GM23338 (cell line): ENCODE measurements around the gene TEX14. TPM values are rescaled to one million over a fixed set of nuclear protein-coding genes. Genes with fewer than 3 reads are reported as not detected.

Experiments
- ATAC-seq: fragments of 200-7000 bp; cut with Tn5 transposase; 3 replicates; pipeline ENCODE4 v1.9.1; 2020
- DNase-seq: peaks from one replicate; pipeline ENCODE4 v3.0.0-alpha.2; 2015; ENCODE audit warnings: low spot score
- H2AFZ ChIP-seq: fragments of 200-600 bp; sonication (generic); 2 replicates; pipeline ENCODE4 v1.8.0; 2016; ENCODE audit warnings: antibody characterized with exemption, mild to moderate bottlenecking, moderate library complexity
- H3F3A ChIP-seq: fragments of 200-600 bp; sonication (generic); replicated peaks from 2 replicates; pipeline ENCODE4 v1.8.0; 2017; ENCODE audit warnings: antibody characterized with exemption, mixed run types, low read depth
- H3K27ac ChIP-seq: fragments of 200-600 bp; sonication (generic); 2 replicates; pipeline ENCODE4 v1.6.1; 2016; ENCODE audit warnings: low read depth
- H3K27me3 ChIP-seq: fragments of 200-600 bp; sonication (generic); 2 replicates; pipeline ENCODE4 v1.8.0; 2016; ENCODE audit warnings: mild to moderate bottlenecking, mixed run types, moderate library complexity; ENCODE audit not compliant: insufficient read depth
- H3K36me3 ChIP-seq: fragments of 200-600 bp; sonication (generic); 2 replicates; pipeline ENCODE4 v1.8.0; 2016; ENCODE audit warnings: mild to moderate bottlenecking; ENCODE audit not compliant: insufficient read depth
- H3K4me1 ChIP-seq: fragments of 200-600 bp; sonication (generic); 2 replicates; pipeline ENCODE4 v1.8.0; 2016; ENCODE audit warnings: mild to moderate bottlenecking, moderate library complexity; ENCODE audit not compliant: insufficient read depth
- H3K4me2 ChIP-seq: fragments of 200-600 bp; sonication (generic); 2 replicates; pipeline ENCODE4 v1.7.1; 2017; ENCODE audit warnings: mixed run types
- H3K4me3 ChIP-seq: fragments of 200-600 bp; sonication (generic); 2 replicates; pipeline ENCODE4 v1.6.1; 2016; ENCODE audit warnings: mixed run types
- H3K79me2 ChIP-seq: fragments of 200-600 bp; sonication (generic); replicated peaks from 2 replicates; pipeline ENCODE4 v1.8.0; 2017; ENCODE audit warnings: mild to moderate bottlenecking; ENCODE audit not compliant: insufficient read depth
- H3K9me2 ChIP-seq: fragments of 200-600 bp; sonication (generic); 2 replicates; pipeline ENCODE4 v1.8.0; 2017; ENCODE audit not compliant: insufficient read depth
- H4K20me1 ChIP-seq: fragments of 200-600 bp; sonication (generic); replicated peaks from 2 replicates; pipeline ENCODE4 v1.8.0; 2017; ENCODE audit warnings: mild to moderate bottlenecking; ENCODE audit not compliant: insufficient read depth
- H3K27ac Mint-ChIP-seq: 2 replicates; pipeline ENCODE4 v1.8.0; 2020; ENCODE audit warnings: inconsistent platforms, mild to moderate bottlenecking, moderate library complexity, mixed read lengths
- H3K27me3 Mint-ChIP-seq: 3 replicates; pipeline ENCODE4 v1.8.0; 2022; ENCODE audit warnings: low read depth, mild to moderate bottlenecking, moderate library complexity, mixed read lengths, inconsistent platforms; ENCODE audit not compliant: insufficient read depth, poor library complexity
- H3K36me3 Mint-ChIP-seq: 3 replicates; pipeline ENCODE4 v1.8.0; 2021; ENCODE audit warnings: low read depth, mild to moderate bottlenecking, inconsistent platforms, moderate library complexity, mixed read lengths
- H3K4me1 Mint-ChIP-seq: 3 replicates; pipeline ENCODE4 v1.8.0; 2020; ENCODE audit warnings: mild to moderate bottlenecking, inconsistent platforms, mixed read lengths
- H3K4me3 Mint-ChIP-seq: 3 replicates; pipeline ENCODE4 v1.8.0; 2021; ENCODE audit warnings: moderate library complexity, mild to moderate bottlenecking, inconsistent platforms, mixed read lengths
- H3K9me3 Mint-ChIP-seq: 3 replicates; pipeline ENCODE4 v1.8.0; 2020; ENCODE audit warnings: moderate library complexity, mild to moderate bottlenecking, inconsistent platforms, mixed read lengths
- CREB1 ChIP-seq: fragments of 250-450 bp; sonication (Bioruptor Pico); IDR thresholded peaks from 2 replicates; pipeline ENCODE4 v1.5.0; 2020; ENCODE audit warnings: low read depth, mild to moderate bottlenecking, moderate library complexity
- EZH2 ChIP-seq: fragments of 200-600 bp; sonication (generic); IDR thresholded peaks from one replicate; pipeline ENCODE4 v1.8.0; 2017; ENCODE audit warnings: antibody characterized with exemption, mild to moderate bottlenecking, low read depth; ENCODE audit not compliant: unreplicated experiment
- EZH2phosphoT487 ChIP-seq: fragments of 200-600 bp; sonication (generic); IDR thresholded peaks from one replicate; pipeline ENCODE4 v1.8.1; 2018; ENCODE audit warnings: antibody characterized with exemption; ENCODE audit not compliant: unreplicated experiment
- JUNB ChIP-seq: IDR thresholded peaks from one replicate; pipeline ENCODE4 v1.6.1; 2016; ENCODE audit warnings: antibody characterized with exemption; ENCODE audit not compliant: unreplicated experiment
- NANOG ChIP-seq: IDR thresholded peaks from 2 replicates; pipeline ENCODE4 v1.6.1; 2016; ENCODE audit warnings: antibody characterized with exemption, borderline replicate concordance
- POLR2AphosphoS5 ChIP-seq: IDR thresholded peaks from 2 replicates; pipeline ENCODE4 v1.6.1; 2016; ENCODE audit warnings: antibody characterized with exemption, low read depth
- ZNF114 ChIP-seq: fragments of 250-450 bp; sonication (Bioruptor Pico); IDR thresholded peaks from 2 replicates; pipeline ENCODE4 v1.5.0; 2020; ENCODE audit warnings: mild to moderate bottlenecking, moderate library complexity
- ZNF331 ChIP-seq: fragments of 250-450 bp; sonication (Bioruptor Pico); IDR thresholded peaks from 2 replicates; pipeline ENCODE4 v1.5.0; 2020; ENCODE audit warnings: low read depth, mild to moderate bottlenecking, moderate library complexity
- polyA plus RNA-seq: library from polyadenylated mRNA; unstranded; fragments of >200 nt; fragmentation: Nextera tagmentation; extraction: Ambion mirVana; gene quantifications from 2 replicates; pipeline ENCODE4 v1.2.1, GENCODE V29; 2016
- total RNA-seq: library from RNA; depleted of rRNA; stranded (reverse); fragments of >200 nt; shearing (Covaris generic); gene quantifications from 2 replicates; pipeline ENCODE4 v1.2.3, GENCODE V29; 2014
- TF ChIP-seq, protein P1 (sequence below): fragments of 250-450 bp; sonication (Bioruptor Pico); IDR thresholded peaks from 2 replicates; pipeline ENCODE4 v1.5.0; 2020; ENCODE audit warnings: mild to moderate bottlenecking, moderate library complexity
- TF ChIP-seq, protein P2 (sequence below): IDR thresholded peaks from one replicate; pipeline ENCODE4 v1.6.1; 2018; ENCODE audit warnings: antibody characterized with exemption; ENCODE audit not compliant: unreplicated experiment
- TF ChIP-seq, protein P3 (sequence below), 2 experiments: fragments of 200-600 bp in 1 of 2; sonication (generic) in 1 of 2; conservative IDR thresholded peaks; 2 replicates each; pipeline versions ENCODE4 v1.5.1 to v1.6.1; 2016 to 2017; ENCODE audit warnings: antibody characterized with exemption in 2 of 2, low read depth in 2 of 2, mild to moderate bottlenecking in 2 of 2, moderate library complexity in 1 of 2

Gene TEX14
- total and polyA plus RNA-seq, 2 experiments from 2014 or later, result 0.80 to 2.6 TPM

DNA sequence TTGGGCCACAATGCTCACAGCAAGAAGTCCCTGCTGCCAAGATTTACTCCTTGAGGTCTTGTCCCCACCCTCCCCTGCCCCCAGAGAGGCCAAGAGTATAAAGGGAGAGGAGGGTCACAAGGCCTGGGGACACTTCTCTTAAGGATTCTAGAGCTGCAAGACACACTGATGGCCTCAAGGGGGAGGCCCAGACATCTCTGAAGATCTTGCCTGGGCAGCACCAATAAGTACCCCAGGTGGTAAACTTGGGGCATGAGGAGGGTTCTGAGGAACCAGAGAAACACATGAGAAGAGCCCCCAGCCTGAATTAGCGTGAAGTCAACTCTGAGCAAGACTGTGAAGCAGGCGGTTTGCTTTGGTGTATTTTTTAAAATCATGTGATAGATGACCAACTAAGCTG is 150.6 kb downstream of the TEX14 start:
- no peaks in the 10 kb centered on the region for H3K36me3 Mint-ChIP-seq
- Histone ChIP-seq H3K27ac (no peak overlapping the region), H3F3A (no peaks in the 10 kb centered on the region), H3K36me3 (no peaks in the 10 kb centered on the region), H3K9me2 (no peaks in the 10 kb centered on the region), H3K27me3 (no peaks in the 10 kb centered on the region), H3K79me2 (no peaks in the 10 kb centered on the region), H3K4me2 (no peak overlapping the region), H3K4me3 (no peak overlapping the region), H2AFZ (peak overlapping the region; percentile 1; the same call in 1 of the 2 replicates), H3K4me1 (no peaks in the 10 kb centered on the region), H4K20me1 (no peaks in the 10 kb centered on the region)
- TF ChIP-seq EZH2 (no peak), NANOG (no peak), ZNF331 (CRISPR knock-in tag) (no peak), POLR2AphosphoS5 (no peak), CREB1 (no peak), ZNF114 (no peak), EZH2phosphoT487 (no peak), JUNB (no peak)
- TF ChIP-seq, protein P1, sequence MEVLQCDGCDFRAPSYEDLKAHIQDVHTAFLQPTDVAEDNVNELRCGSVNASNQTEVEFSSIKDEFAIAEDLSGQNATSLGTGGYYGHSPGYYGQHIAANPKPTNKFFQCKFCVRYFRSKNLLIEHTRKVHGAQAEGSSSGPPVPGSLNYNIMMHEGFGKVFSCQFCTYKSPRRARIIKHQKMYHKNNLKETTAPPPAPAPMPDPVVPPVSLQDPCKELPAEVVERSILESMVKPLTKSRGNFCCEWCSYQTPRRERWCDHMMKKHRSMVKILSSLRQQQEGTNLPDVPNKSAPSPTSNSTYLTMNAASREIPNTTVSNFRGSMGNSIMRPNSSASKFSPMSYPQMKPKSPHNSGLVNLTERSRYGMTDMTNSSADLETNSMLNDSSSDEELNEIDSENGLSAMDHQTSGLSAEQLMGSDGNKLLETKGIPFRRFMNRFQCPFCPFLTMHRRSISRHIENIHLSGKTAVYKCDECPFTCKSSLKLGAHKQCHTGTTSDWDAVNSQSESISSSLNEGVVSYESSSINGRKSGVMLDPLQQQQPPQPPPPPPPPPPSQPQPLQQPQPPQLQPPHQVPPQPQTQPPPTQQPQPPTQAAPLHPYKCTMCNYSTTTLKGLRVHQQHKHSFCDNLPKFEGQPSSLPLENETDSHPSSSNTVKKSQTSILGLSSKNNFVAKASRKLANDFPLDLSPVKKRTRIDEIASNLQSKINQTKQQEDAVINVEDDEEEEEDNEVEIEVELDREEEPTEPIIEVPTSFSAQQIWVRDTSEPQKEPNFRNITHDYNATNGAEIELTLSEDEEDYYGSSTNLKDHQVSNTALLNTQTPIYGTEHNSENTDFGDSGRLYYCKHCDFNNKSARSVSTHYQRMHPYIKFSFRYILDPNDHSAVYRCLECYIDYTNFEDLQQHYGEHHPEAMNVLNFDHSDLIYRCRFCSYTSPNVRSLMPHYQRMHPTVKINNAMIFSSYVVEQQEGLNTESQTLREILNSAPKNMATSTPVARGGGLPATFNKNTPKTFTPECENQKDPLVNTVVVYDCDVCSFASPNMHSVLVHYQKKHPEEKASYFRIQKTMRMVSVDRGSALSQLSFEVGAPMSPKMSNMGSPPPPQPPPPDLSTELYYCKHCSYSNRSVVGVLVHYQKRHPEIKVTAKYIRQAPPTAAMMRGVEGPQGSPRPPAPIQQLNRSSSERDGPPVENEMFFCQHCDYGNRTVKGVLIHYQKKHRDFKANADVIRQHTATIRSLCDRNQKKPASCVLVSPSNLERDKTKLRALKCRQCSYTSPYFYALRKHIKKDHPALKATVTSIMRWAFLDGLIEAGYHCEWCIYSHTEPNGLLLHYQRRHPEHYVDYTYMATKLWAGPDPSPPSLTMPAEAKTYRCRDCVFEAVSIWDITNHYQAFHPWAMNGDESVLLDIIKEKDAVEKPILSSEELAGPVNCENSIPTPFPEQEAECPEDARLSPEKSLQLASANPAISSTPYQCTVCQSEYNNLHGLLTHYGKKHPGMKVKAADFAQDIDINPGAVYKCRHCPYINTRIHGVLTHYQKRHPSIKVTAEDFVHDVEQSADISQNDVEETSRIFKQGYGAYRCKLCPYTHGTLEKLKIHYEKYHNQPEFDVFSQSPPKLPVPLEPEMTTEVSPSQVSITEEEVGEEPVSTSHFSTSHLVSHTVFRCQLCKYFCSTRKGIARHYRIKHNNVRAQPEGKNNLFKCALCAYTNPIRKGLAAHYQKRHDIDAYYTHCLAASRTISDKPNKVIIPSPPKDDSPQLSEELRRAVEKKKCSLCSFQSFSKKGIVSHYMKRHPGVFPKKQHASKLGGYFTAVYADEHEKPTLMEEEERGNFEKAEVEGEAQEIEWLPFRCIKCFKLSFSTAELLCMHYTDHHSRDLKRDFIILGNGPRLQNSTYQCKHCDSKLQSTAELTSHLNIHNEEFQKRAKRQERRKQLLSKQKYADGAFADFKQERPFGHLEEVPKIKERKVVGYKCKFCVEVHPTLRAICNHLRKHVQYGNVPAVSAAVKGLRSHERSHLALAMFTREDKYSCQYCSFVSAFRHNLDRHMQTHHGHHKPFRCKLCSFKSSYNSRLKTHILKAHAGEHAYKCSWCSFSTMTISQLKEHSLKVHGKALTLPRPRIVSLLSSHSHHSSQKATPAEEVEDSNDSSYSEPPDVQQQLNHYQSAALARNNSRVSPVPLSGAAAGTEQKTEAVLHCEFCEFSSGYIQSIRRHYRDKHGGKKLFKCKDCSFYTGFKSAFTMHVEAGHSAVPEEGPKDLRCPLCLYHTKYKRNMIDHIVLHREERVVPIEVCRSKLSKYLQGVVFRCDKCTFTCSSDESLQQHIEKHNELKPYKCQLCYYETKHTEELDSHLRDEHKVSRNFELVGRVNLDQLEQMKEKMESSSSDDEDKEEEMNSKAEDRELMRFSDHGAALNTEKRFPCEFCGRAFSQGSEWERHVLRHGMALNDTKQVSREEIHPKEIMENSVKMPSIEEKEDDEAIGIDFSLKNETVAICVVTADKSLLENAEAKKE, result 0 out of 2 replicates have a peak, but pooled peaks have one; percentile 36
- TF ChIP-seq, protein P2, sequence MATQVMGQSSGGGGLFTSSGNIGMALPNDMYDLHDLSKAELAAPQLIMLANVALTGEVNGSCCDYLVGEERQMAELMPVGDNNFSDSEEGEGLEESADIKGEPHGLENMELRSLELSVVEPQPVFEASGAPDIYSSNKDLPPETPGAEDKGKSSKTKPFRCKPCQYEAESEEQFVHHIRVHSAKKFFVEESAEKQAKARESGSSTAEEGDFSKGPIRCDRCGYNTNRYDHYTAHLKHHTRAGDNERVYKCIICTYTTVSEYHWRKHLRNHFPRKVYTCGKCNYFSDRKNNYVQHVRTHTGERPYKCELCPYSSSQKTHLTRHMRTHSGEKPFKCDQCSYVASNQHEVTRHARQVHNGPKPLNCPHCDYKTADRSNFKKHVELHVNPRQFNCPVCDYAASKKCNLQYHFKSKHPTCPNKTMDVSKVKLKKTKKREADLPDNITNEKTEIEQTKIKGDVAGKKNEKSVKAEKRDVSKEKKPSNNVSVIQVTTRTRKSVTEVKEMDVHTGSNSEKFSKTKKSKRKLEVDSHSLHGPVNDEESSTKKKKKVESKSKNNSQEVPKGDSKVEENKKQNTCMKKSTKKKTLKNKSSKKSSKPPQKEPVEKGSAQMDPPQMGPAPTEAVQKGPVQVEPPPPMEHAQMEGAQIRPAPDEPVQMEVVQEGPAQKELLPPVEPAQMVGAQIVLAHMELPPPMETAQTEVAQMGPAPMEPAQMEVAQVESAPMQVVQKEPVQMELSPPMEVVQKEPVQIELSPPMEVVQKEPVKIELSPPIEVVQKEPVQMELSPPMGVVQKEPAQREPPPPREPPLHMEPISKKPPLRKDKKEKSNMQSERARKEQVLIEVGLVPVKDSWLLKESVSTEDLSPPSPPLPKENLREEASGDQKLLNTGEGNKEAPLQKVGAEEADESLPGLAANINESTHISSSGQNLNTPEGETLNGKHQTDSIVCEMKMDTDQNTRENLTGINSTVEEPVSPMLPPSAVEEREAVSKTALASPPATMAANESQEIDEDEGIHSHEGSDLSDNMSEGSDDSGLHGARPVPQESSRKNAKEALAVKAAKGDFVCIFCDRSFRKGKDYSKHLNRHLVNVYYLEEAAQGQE, result no peak
- TF ChIP-seq, protein P3, sequence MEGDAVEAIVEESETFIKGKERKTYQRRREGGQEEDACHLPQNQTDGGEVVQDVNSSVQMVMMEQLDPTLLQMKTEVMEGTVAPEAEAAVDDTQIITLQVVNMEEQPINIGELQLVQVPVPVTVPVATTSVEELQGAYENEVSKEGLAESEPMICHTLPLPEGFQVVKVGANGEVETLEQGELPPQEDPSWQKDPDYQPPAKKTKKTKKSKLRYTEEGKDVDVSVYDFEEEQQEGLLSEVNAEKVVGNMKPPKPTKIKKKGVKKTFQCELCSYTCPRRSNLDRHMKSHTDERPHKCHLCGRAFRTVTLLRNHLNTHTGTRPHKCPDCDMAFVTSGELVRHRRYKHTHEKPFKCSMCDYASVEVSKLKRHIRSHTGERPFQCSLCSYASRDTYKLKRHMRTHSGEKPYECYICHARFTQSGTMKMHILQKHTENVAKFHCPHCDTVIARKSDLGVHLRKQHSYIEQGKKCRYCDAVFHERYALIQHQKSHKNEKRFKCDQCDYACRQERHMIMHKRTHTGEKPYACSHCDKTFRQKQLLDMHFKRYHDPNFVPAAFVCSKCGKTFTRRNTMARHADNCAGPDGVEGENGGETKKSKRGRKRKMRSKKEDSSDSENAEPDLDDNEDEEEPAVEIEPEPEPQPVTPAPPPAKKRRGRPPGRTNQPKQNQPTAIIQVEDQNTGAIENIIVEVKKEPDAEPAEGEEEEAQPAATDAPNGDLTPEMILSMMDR (conservative IDR thresholded peaks at IDR 0.05; ENCODE audit: low read depth in 2 of 2), result peak; percentile 62 to 75
- no peaks in the 10 kb centered on the region for H3K9me3 Mint-ChIP-seq
- DNase-seq (peak; percentile 76), ATAC-seq (peak; percentile 96)
- H3K27me3 Mint-ChIP-seq, result peaks cover 3% of the 10 kb centered on the region
- no peak overlapping the region for H3K4me3 Mint-ChIP-seq
- peaks cover 9% of the 10 kb centered on the region for H3K4me1 Mint-ChIP-seq
- no peak overlapping the region for H3K27ac Mint-ChIP-seq
